COR-L47 (cell line): ENCODE data around the gene NREP.
"Not testable (repeated sequence)": the region's sequence is repeated elsewhere in the genome, so short reads cannot be mapped to it uniquely, and the experiment has no call there.

Source experiments
- DNase-seq: peaks from one replicate; lab custom pipeline; 2025; lab: John Stamatoyannopoulos, UW

NREP gene

GRCh38 chr5:111738118-111738517, 18.9 kb downstream of the NREP start:
- DNase-seq = no peak

- no peak for DNase-seq
Observed at GRCh38 chr5:111737716-111738115, 19.3 kb downstream of the NREP start.

DNA sequence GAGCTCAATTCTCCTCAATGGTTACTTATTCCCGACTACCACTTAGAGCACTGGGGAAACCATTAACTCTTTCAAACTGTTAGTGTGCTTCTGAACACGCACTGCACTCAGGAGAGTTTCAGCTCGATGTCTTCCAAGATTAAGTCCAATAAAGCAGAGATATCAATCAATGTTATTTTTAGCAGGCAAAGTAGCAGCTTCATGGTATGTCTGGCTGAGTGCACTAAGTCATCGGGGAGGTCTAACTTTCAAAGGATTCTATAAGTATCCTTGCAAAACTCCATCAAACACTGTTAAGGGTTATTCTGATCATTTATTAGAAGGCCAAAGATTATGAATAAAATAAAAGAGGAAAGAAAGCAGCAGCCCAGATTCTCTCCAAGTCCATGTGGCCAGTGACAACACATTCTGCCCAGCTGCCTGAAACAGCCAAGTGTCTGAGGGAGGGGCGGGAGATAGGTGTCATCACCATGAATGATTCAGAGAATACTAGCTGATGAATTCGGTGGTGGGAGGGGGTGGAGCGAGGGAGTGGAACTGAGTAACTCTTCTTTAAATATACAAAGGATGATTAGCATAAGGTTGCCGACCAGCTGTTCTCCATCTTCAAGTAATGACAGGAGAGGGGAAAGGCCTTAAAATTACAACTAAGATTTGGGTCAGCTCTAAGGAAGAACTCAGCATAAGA, 21.3 kb downstream of the NREP start:
- no peak for DNase-seq

DNA sequence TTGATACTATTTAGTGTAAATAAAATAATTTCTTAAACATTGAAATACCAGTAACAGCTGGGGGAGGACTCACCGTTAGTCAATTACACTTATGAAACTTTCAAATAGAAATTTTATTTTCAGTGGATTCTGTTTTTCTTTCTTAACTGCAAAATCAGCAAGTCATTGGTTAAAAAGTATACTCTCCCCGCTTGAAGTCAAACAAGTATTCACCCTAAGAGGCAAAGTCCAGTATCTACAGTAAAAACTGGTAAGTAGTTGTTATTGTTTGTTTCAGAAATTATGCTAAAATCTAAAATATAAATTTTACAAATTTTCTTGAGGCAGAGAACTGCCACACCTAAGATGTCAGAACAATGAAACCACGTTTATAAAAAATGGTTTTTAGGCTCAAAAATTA, 22.4 kb downstream of the NREP start:
- no peak for DNase-seq

DNA sequence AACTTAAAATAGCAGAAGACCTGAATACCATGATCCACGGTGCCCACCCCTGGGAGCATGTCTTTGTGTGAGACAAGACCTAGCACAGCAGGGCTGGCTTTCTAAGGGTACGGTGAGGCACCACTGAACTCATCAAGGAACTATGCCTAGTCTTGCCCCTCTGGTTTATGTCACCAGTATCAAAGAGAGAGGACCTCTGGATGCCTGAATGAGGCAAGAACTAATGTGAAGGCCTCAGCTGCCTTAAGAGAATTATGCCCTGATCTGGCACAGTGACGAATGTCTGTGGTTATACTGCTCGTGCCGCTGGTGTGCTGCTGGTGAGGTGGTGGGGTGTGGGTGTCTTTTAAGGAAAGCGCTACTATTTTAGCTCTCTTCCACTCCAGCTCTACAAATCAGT, 23.0 kb downstream of the NREP start:
- no peak for DNase-seq

- DNase-seq = no peak
Observed at GRCh38 chr5:111733571-111733970, 23.4 kb downstream of the NREP start.

DNA sequence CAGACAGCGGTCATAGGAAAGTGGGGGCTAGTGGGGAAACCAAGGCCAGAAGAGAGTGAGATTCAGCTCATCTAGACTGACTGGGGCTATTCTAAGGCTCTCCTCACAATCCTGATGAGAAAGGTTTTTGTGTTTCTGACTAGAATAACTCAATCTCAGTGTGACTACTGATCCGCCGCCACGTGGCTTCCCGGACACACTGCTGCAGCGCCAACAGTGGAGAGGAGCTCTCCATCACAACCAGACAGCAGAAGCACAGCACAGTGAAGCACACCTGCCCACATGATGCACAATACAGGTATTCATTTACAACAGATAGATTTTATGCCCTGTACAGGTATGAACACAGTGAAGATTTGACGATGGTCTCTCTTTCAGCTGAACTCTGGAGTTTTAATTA, 25.4 kb downstream of the NREP start:
- no peak for DNase-seq

GRCh38 chr5:111730659-111731382, 26.2 kb downstream of the NREP start:
- no peak for DNase-seq

- DNase-seq = no peak
Observed at GRCh38 chr5:111728941-111729340, 28.1 kb downstream of the NREP start.

DNA sequence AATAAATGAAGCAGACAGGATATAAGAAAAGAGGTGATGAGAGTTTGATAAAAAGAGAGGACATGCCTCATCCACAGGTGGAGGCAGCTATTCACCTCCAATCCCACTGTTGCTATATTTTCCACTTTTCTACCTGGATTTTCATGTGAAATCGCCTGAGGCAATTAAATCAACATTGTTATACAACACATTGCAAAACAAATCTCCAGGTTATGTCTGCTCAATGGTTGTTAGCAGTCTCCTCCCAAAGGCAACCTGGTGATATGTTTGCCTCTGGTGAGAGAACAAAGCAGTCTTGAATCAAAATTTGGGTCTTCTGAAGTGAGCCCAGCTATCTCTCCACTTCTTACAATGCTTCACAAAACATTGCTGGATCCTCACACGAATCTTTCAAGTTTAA, 30.0 kb downstream of the NREP start:
- no peak for DNase-seq

- no peak for DNase-seq
Observed at GRCh38 chr5:111722140-111722539, 34.9 kb downstream of the NREP start.

DNA sequence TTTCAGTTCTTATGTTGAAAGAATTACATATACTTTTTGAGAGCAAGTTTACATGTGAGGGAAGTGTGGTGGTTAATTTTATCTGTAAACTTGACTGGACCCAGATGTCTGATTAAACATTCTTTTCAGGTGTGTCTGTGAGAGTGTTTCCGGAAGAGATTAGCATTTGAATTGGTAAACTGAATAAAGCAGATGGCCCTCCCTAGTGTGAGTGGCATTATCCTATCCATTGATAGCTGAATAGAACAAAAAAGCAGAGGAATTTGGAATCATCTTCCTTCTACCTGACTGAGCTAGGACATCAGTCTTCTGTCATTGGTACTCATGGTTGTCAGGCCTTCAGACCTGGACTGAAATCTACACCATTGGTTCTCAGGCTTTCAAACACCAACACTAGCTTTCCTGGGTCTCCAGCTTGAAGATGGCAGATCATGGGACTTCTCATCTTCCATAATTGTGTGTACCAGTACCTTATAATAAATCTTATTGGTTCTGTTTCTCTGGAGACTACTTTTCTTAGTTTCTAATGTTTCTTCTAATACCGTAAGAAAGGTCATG, 36.6 kb downstream of the NREP start:
- DNase-seq = no peak

- no peak for DNase-seq
Observed at GRCh38 chr5:111719773-111720172, 37.2 kb downstream of the NREP start.

GRCh38 chr5:111716789-111717188, 40.2 kb downstream of the NREP start:
- not testable (repeated sequence) for DNase-seq

- DNase-seq = no peak
Observed at GRCh38 chr5:111707630-111708164, 49.3 kb downstream of the NREP start.

- DNase-seq = no peak
Observed at GRCh38 chr5:111706345-111706744, 50.6 kb downstream of the NREP start.

DNA sequence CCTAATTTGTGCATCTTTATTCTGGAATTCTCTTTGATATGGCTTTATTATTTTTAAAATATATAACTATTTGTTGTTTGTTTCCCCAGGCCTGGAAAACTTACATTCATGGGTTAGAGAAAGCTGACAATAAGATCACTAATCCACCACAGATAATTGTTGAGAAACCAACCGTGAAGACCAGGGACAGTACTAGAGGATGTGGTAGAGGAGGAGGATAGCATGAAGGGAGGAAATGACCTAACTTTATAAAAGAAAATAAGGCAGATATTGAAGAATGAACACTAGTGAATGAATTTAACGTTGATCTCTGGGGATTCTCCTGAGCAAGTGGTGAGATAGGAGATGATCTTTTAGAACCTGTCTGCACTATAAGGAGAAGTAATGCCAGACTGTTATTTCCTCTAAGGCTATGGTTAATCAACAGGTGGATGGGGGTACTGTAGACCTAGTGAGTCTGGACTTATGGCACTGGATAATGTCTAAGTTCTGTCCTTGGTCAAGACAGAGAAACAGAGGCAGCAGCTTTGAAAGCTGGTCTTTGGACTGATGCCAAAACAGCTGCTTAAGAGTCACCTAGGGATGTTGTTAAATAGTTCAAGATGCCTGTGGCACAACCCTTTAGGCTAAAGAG, 52.4 kb downstream of the NREP start:
- no peak for DNase-seq

DNA sequence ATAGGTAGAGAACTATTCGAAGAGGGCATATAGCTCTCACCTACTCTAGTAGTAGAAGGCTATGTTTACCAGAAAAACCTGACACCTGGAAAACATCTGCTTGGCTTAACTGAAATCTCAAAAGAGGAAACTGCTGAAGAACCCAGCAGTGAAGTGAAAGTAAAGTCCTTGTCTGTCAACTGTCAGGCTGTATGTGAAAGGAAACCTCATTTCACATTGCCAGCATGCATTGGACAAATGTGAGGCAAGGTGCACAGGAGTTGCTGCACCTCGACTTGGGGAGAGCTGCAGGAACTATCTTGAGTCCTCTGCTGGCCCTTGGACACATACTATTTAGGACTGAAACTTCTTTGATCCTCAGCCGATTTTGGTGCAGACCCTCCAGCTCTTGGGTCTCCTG, 53.3 kb downstream of the NREP start:
- no peak for DNase-seq

GRCh38 chr5:111699976-111700375, 57.0 kb downstream of the NREP start:
- DNase-seq = no peak

DNA sequence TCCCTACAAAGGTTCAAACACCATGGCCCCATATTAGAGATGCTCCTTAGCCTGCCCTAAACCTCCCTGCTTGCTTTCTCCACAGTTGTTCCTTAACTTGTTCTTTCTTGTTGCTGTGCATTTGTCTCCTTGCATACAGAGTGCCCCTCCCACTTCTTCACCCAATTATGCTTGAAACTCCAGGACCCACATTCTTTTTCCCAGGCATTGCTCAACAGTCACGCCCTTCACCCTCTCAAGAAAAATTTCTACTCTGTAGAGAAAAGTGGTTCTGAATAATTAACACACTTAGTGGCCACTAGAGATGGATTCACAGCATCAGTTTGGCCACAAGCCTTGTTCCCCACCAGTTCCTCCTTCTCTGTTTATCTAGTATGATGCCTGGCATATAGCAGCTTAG, 57.7 kb downstream of the NREP start:
- no peak for DNase-seq

DNA sequence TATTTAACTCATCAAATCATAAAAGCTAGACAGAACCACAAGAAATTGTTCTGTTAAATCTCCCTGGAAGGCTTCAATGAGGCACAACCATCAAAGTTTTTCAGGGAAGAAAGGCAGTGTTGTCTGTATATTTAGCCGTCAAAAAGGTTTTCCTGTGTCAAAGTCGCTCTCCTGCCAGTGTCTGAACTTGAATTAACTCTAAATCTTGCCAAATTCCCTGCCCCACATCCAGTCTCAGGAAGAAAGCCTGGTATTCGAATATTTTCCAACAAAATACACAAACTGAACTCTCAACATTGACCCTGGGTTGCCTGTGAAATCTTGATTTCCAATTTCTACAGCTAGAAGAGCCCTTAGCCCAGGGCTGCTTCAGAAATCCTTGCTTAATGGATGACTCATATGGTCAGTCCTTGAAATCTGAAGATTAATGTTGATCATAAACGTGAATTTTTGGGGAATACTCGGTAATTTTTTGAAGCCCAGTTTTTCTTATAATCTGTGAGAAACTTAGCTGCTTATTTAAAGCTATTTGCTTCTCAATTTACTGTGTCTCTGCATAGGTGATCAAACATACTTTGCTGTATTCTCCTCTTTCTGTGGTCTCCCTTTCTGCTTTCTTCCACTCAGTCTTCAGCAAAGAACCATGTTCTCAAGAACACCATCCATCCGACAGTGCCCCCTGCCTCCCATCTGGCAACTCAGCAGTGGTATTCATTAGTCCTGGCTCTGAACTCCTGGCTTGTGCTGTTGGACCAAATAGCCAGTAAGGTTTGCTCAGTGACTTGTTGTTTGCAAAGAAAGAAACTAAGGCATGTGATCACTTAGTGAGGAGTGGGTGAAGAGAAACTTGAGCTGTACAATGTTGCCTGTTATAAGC, 58.9 kb downstream of the NREP start:
- no peak for DNase-seq

DNA sequence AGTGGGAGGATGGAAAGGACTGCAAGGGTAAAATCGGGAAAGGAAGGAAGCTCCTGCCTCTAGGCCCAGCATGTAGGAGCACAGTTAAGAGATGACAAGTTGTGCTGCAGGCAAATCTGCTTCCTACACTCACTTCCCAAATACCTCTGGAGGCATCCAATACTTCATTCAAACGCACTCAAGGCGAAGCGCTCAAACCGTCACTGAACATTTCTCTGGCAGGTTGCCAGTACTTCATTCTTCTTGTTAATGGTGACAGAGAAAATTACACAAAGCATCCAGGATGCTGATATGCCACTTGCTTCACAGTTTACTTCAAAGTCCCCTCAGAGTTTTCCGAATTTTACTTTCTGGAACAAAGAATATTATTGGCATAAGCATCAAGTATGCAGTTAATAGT, 59.8 kb downstream of the NREP start:
- DNase-seq = peak; percentile 52
